Measurements from ENCODE around the gene DGCR8. TPM values are rescaled to one million over a fixed set of nuclear protein-coding genes. Genes with fewer than 3 reads are reported as not detected.

The DGCR8 gene
- 27.2 TPM for polyA plus RNA-seq (2013, experiment 1 of 2)
- 25.4 TPM for polyA plus RNA-seq (2013, experiment 2 of 2)

DNA sequence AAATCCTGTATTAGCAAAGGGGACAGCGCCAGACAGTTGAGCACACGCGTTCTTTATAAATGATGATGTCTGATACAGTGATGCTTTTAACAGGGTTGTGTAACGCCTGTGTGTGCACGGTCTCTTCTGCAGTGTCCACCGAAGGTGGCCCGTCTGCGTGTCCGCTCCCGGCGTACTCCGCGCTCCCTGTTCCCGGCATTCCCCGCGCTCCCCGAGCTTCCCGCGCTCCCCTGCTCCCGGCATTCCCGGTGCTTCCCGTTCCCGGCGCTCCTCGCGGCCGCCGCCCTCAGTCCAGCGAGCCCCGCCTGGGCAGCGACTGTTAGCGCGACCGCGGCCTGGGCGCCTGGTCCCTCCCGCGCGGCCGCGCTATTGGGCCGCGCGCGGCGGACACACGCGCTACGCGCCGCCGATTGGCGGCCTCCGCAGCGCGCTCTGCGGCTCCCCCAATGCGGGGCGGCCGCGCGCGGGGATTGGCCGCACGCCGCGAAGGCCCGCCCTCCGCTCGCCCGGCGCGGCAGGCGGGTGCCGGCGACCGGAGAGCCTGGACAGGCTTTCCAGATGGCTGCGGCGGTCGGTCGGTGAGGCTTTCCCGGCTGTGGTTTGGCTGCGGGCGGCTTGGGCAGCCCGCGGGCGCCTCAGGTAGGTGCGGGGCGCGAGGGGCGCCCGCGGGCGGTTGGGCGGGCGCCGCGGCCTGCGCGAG is at the start of gene DGCR8:
Gene DGCR8 (plus strand): TSS at position 497 of the 700 bp plus-strand sequence. CDS start 5,723 bp downstream, outside the sequence.
- H3K4me3 ChIP-seq (ENCODE audit: low read length) = peak within 1 kb of the TSS; percentile 97
- H3K4me1 ChIP-seq (ENCODE audit: insufficient read depth, low read length) = peaks cover 14% of the 10 kb centered on the region; the same call in 1 of the 2 replicates

DNA sequence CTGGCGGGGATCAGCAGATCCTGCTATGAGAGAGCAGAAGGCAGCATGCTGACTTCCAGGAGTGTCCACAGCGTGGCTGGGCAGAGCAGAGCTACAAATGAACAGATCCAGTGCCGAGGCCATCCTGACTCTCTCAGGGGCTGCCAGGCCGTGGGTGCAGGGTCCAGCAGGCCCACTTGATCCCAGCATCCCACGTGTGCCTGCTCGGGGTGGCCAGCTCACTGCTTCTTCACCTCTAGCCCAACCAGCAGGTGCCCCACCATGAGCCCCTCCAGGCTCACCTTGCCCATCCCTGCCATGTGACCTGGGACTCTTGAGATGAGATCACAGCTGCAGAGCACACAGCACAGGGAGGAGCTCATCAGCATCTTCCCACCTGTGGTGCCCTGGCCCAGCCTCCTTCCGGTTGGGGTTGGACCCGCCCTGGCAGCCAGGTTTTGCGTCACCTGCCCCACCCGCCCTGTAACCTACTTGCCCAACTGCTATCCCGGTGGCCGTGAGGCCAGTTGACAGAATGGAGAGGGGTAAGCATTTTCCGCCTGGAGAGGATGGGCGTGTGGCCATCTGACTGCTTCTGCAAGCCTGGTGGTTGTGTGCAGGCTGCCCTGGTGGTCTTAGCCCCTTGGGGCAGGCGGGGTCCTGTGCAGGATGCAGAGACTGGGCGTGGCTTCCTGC is 48.2 kb upstream of the DGCR8 start:
- H3K27me3 ChIP-seq (ENCODE audit: insufficient read depth, low read length) = no peaks in the 10 kb centered on the region
- H3K4me3 ChIP-seq (ENCODE audit: low read length) = no peak overlapping the region
- H3K4me1 ChIP-seq (ENCODE audit: insufficient read depth, low read length) = no peaks in the 10 kb centered on the region
- H3K27ac ChIP-seq (ENCODE audit: low read depth, low read length) = no peak overlapping the region
- no peaks in the 10 kb centered on the region for H3K36me3 ChIP-seq (ENCODE audit: insufficient read depth, low read length)
- no peak overlapping the region for H3K9ac ChIP-seq (ENCODE audit: low read depth, low read length)
- WGBS = 93% methylated on average over 16 of the region's 16 CpGs
- no peaks in the 10 kb centered on the region for H3K9me3 ChIP-seq (ENCODE audit: insufficient read depth, low read depth, low read length)

More for the DNA sequence above, at the start of gene DGCR8:
- H3K9ac ChIP-seq (ENCODE audit: low read depth, low read length) = peak within 1 kb of the TSS; percentile 97
- H3K36me3 ChIP-seq (ENCODE audit: insufficient read depth, low read length) = peaks cover 10% of the 10 kb centered on the region; the same call in 1 of the 2 replicates
- H3K27ac ChIP-seq (ENCODE audit: low read depth, low read length) = peak within 1 kb of the TSS; percentile 94
- WGBS = under 1% methylated on average over 100 of the region's 100 CpGs
- H3K27me3 ChIP-seq (ENCODE audit: insufficient read depth, low read length) = no peaks in the 10 kb centered on the region
- H3K9me3 ChIP-seq (ENCODE audit: insufficient read depth, low read depth, low read length) = no peaks in the 10 kb centered on the region

DNA sequence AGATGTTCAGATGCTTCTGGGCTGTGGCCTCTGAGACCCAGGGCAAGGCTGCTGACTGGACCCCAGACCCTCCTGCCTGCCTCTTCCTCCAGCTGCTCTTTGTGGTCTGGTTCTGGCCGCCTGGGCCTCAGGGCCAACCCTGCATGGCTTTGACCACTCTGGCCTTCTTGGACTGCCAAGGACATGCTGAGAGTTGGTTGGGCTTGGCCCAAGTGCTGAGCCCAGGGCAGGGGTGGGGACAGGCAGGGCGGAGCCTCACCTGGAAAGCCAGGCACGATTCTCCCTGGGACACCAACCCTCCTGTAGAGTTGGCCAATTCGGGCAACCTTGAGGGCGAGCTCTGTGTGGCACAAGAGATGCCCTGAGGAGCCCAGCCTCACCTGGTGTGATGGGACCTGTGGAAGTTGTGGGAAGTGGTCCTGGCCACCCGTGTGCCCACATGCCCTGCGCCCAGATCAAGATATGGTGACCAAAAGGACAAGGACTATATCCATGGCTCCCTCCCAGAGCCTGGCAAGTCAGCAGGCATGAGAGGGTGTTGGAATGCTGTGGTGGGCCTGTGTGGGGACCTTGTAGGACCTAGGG is 47.5 kb upstream of the DGCR8 start:
- Histone ChIP-seq H3K9ac (ENCODE audit: low read depth, low read length) (no peak overlapping the region), H3K36me3 (ENCODE audit: insufficient read depth, low read length) (no peaks in the 10 kb centered on the region), H3K4me1 (ENCODE audit: insufficient read depth, low read length) (no peaks in the 10 kb centered on the region), H3K9me3 (ENCODE audit: insufficient read depth, low read depth, low read length) (no peaks in the 10 kb centered on the region), H3K4me3 (ENCODE audit: low read length) (no peak overlapping the region), H3K27ac (ENCODE audit: low read depth, low read length) (no peak overlapping the region), H3K27me3 (ENCODE audit: insufficient read depth, low read length) (no peaks in the 10 kb centered on the region)
- WGBS = 95% methylated on average over 7 of the region's 7 CpGs

DNA sequence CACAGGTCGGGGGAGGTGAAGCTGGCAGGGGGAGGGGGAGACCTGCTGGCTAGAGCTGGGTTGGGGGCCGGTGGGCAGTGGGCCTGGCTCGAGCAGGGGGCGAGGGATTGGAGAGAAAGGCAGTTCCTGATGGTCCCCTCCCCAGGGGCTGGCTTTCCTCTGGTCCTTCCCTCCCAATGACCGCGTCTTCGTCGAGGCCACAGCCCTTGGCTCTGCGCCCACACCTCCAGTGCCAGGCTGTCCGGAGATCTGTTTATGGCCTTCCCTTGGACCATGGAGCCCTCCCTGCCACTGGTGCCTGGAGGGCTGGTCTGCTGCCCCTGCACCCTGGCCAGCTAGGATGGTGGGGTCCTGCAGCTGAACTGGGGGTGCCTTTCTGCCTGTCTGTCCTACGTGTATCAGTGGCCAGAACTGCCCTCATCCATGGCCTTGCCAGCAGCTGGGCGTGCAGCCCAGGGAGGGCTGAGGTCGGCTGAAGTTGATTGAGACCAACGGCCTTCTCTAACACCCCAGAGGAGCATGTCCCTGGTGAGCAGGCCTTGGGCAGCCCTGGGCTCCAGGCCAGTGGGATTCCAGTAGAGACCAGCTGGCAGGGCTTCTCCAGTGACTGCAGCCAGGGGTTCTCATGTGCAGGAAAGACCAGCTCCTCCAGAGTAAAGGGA is 46.9 kb upstream of the DGCR8 start:
- Histone ChIP-seq H3K4me3 (ENCODE audit: low read length) (no peak overlapping the region), H3K27me3 (ENCODE audit: insufficient read depth, low read length) (no peaks in the 10 kb centered on the region), H3K27ac (ENCODE audit: low read depth, low read length) (no peak overlapping the region), H3K9me3 (ENCODE audit: insufficient read depth, low read depth, low read length) (no peaks in the 10 kb centered on the region), H3K9ac (ENCODE audit: low read depth, low read length) (no peak overlapping the region), H3K36me3 (ENCODE audit: insufficient read depth, low read length) (no peaks in the 10 kb centered on the region), H3K4me1 (ENCODE audit: insufficient read depth, low read length) (no peaks in the 10 kb centered on the region)
- WGBS = 93% methylated on average over 14 of the region's 14 CpGs

DNA sequence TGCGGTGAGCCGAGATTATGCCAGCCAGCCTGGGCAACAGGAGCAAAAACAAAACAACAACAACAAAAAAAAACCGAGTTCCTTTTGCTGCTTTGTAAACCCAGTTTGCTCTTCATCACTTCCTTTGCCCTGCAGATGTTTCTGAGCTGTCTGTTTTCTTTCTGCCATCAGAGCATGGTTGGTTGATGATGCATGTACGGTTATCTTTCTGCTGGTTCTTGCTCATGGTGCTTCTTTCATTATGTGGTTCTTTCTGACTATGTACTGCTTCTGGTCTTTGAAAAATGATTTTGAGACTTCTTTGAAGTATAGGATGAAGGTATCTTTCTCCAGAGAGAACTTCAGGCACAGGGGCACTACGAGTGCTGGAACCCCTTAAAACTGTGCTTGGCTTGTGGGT is 45.9 kb upstream of the DGCR8 start:
- Histone ChIP-seq H3K27ac (ENCODE audit: low read depth, low read length) (no peak overlapping the region), H3K36me3 (ENCODE audit: insufficient read depth, low read length) (no peaks in the 10 kb centered on the region), H3K4me3 (ENCODE audit: low read length) (no peak overlapping the region), H3K27me3 (ENCODE audit: insufficient read depth, low read length) (no peaks in the 10 kb centered on the region), H3K9me3 (ENCODE audit: insufficient read depth, low read depth, low read length) (no peaks in the 10 kb centered on the region), H3K9ac (ENCODE audit: low read depth, low read length) (no peak overlapping the region), H3K4me1 (ENCODE audit: insufficient read depth, low read length) (no peaks in the 10 kb centered on the region)
- WGBS = 85% methylated on average over 5 of the region's 5 CpGs

DNA sequence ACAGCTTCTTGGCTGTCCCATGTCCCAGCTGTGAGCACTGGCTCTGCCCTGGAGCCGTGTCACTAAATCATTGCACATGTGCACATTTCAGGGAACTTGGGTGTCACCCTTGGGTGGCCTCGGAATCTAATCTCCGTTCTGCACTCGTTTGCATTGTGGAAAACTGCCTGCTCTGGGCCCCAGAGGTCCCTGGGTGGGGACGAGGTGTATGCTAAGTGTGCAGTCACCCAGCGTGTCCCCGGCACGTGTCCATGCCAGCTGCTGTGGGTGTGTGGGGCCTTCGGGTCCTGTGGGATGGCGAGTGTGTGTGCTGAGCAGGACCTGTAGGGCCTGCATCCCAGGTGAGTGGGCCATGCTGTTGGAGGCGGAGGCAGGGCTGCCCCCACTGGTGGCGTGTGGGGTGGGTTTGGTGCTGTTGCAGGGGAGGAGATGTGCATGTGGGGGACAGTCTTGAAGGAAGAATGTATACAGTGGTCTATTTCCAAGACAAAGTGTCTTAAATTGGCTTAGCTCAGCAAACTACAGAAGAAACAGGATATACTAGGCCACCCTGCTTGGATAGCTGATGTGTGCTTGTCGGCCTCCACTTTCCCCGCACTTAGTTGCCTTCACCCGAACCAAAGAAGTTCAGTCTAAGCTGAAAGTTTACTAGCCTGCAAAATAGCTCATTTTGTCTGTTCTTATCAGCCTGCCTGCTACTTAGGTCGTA is 44.5 kb upstream of the DGCR8 start:
- H3K27me3 ChIP-seq (ENCODE audit: insufficient read depth, low read length) = no peaks in the 10 kb centered on the region
- 89% methylated on average over 16 of the region's 16 CpGs for whole genome bisulfite sequencing
- no peak overlapping the region for H3K9ac ChIP-seq (ENCODE audit: low read depth, low read length)

DNA sequence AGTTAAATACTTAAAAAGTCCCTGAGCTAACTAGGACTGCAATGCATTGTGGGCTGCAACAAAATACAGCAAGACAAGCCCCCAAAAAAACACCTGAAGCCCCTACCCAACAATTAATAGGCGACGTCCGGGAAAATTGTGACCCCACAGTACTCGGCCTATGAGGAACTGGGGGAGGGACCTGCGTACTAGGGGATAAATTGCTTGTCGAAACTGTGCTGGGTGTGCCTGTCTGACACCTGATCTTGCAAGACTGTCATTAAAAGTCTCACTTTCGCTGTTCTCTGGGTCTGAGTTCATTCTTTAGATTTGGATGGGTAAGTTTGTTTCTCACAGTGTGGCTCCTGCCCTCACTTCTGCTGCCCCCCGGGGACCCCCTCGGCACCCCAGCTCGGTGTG is 44.0 kb upstream of the DGCR8 start:
- no peak overlapping the region for H3K9ac ChIP-seq (ENCODE audit: low read depth, low read length)
- no peaks in the 10 kb centered on the region for H3K36me3 ChIP-seq (ENCODE audit: insufficient read depth, low read length)
- 92% methylated on average over 10 of the region's 10 CpGs for WGBS
- H3K4me1 ChIP-seq (ENCODE audit: insufficient read depth, low read length) = no peaks in the 10 kb centered on the region
- H3K9me3 ChIP-seq (ENCODE audit: insufficient read depth, low read depth, low read length) = no peaks in the 10 kb centered on the region
- H3K27me3 ChIP-seq (ENCODE audit: insufficient read depth, low read length) = no peaks in the 10 kb centered on the region
- H3K27ac ChIP-seq (ENCODE audit: low read depth, low read length) = no peak overlapping the region
- no peak overlapping the region for H3K4me3 ChIP-seq (ENCODE audit: low read length)

More for the DNA sequence above, 44.5 kb upstream of the DGCR8 start:
- no peak overlapping the region for H3K27ac ChIP-seq (ENCODE audit: low read depth, low read length)
- H3K4me1 ChIP-seq (ENCODE audit: insufficient read depth, low read length) = no peaks in the 10 kb centered on the region
- no peak overlapping the region for H3K4me3 ChIP-seq (ENCODE audit: low read length)
- no peaks in the 10 kb centered on the region for H3K9me3 ChIP-seq (ENCODE audit: insufficient read depth, low read depth, low read length)
- H3K36me3 ChIP-seq (ENCODE audit: insufficient read depth, low read length) = no peaks in the 10 kb centered on the region

DNA sequence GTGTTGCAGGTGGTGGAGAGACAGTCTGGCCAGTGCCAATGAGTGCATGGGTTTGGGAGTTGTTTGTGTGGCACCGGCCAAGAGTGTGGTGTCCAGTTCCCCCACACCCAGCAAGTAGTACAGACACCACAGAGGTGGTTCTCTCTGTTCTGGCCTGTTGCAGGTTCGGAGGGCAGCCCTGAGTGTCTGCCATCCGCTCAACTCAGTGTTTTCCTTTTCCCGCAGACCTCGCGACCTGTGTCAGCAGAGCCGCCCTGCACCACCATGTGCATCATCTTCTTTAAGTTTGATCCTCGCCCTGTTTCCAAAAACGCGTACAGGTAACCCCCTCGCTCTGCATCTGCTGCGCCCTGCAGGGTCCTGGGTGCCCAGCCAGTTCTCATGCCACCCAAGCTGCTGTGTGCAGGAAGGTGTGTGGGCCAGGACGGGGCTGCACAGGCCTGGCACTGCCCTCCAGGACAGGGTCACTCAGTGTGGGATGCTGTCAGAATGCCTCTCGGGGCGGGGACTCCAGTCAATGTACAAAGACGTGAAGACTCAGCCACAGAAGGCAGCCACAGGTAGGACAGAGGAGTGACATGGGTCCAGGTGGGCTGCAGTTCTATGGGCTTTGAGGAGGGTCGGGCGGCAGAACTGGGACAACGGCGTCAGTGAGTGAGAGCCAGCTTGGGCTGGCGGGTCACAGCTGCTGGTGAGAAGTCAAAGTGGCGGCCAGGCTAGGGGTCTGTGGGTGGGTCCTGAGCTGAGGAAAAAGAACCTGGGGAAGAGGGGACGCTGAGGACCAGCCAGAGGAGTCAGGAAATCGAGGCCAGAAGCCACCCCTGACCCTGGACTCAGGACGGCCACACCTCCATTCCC is 43.3 kb upstream of the DGCR8 start:
- no peaks in the 10 kb centered on the region for H3K27me3 ChIP-seq (ENCODE audit: insufficient read depth, low read length)
- no peaks in the 10 kb centered on the region for H3K36me3 ChIP-seq (ENCODE audit: insufficient read depth, low read length)
- H3K4me1 ChIP-seq (ENCODE audit: insufficient read depth, low read length) = no peaks in the 10 kb centered on the region
- no peak overlapping the region for H3K4me3 ChIP-seq (ENCODE audit: low read length)
- no peak overlapping the region for H3K27ac ChIP-seq (ENCODE audit: low read depth, low read length)
- no peak overlapping the region for H3K9ac ChIP-seq (ENCODE audit: low read depth, low read length)
- H3K9me3 ChIP-seq (ENCODE audit: insufficient read depth, low read depth, low read length) = no peaks in the 10 kb centered on the region
- 95% methylated on average over 25 of the region's 25 CpGs for WGBS

DNA sequence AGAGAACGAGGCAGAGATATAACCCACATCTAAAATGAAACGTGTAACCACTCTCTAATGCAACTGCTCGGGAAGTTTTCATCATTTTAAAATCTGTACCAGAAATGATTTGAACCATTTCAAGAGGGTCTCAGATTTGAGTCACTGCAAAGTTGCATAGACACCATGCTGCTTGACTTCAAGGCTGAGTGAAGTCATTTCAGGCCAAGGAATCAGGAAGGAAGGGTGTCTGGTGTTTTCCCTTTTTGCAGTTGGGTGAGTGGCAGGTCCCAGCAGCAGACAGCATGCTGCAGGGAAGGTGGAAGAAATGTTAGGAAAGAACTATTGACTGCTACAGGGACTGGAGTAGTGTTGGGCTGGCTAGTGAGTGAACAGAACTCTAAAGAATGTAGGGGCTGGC is 42.6 kb upstream of the DGCR8 start:
- Histone ChIP-seq H3K9me3 (ENCODE audit: insufficient read depth, low read depth, low read length) (no peaks in the 10 kb centered on the region), H3K9ac (ENCODE audit: low read depth, low read length) (no peak overlapping the region), H3K27me3 (ENCODE audit: insufficient read depth, low read length) (no peaks in the 10 kb centered on the region), H3K36me3 (ENCODE audit: insufficient read depth, low read length) (no peaks in the 10 kb centered on the region), H3K4me3 (ENCODE audit: low read length) (no peak overlapping the region), H3K4me1 (ENCODE audit: insufficient read depth, low read length) (no peaks in the 10 kb centered on the region), H3K27ac (ENCODE audit: low read depth, low read length) (no peak overlapping the region)
- 93% methylated on average over 3 of the region's 3 CpGs for WGBS

DNA sequence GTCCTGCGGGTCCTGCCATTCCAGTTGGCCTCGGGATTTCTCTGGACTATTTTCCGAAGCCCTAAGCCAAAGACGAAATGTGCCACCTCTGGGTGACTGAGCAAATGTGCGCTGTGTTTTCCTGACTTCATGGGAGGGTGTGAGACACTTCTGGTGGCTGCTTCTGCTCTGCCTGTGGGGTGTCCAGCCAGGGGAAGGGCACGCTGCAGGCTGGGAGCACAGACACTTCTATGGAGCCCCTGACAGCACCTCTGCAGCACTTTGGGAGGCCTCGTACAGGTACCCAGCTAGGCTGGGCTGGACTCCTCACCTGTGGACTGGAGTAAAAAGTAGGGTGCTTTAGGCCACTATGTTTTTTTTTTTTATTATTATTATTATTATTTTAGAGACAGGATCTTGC is 41.5 kb upstream of the DGCR8 start:
- Histone ChIP-seq H3K9ac (ENCODE audit: low read depth, low read length) (no peak overlapping the region), H3K9me3 (ENCODE audit: insufficient read depth, low read depth, low read length) (no peaks in the 10 kb centered on the region), H3K27me3 (ENCODE audit: insufficient read depth, low read length) (no peaks in the 10 kb centered on the region), H3K27ac (ENCODE audit: low read depth, low read length) (no peak overlapping the region), H3K4me3 (ENCODE audit: low read length) (no peak overlapping the region), H3K4me1 (ENCODE audit: insufficient read depth, low read length) (no peaks in the 10 kb centered on the region), H3K36me3 (ENCODE audit: insufficient read depth, low read length) (no peaks in the 10 kb centered on the region)
- WGBS = 95% methylated on average over 7 of the region's 7 CpGs

Data from HUES64 (cell line).